Measurements from ENCODE around the gene PTTG1IP.

DNA sequence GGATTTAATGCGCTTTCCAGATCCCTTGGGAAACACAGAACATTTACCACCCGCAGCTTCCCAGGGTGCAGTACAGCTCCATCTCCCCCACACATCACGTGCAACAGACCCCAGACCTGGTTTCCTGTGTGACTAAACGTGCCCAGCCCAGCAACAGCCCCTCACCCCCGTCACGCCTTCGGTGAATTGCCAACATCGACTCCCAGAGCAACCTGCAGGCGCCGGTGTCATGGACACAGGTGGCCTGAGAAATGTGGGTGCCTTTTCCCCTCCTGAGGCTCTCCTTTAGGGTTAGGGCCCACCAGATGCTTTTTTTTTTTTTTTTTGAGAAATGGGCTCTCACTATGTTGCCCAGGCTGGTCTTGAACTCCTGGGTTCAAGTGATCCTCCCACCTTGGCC, 31.4 kb downstream of the PTTG1IP start:
- TF ChIP-seq, protein P1, sequence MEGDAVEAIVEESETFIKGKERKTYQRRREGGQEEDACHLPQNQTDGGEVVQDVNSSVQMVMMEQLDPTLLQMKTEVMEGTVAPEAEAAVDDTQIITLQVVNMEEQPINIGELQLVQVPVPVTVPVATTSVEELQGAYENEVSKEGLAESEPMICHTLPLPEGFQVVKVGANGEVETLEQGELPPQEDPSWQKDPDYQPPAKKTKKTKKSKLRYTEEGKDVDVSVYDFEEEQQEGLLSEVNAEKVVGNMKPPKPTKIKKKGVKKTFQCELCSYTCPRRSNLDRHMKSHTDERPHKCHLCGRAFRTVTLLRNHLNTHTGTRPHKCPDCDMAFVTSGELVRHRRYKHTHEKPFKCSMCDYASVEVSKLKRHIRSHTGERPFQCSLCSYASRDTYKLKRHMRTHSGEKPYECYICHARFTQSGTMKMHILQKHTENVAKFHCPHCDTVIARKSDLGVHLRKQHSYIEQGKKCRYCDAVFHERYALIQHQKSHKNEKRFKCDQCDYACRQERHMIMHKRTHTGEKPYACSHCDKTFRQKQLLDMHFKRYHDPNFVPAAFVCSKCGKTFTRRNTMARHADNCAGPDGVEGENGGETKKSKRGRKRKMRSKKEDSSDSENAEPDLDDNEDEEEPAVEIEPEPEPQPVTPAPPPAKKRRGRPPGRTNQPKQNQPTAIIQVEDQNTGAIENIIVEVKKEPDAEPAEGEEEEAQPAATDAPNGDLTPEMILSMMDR (tag by site-specific recombination; IDR thresholded peaks at IDR 0.05) = no peak
- TF ChIP-seq, protein P2, sequence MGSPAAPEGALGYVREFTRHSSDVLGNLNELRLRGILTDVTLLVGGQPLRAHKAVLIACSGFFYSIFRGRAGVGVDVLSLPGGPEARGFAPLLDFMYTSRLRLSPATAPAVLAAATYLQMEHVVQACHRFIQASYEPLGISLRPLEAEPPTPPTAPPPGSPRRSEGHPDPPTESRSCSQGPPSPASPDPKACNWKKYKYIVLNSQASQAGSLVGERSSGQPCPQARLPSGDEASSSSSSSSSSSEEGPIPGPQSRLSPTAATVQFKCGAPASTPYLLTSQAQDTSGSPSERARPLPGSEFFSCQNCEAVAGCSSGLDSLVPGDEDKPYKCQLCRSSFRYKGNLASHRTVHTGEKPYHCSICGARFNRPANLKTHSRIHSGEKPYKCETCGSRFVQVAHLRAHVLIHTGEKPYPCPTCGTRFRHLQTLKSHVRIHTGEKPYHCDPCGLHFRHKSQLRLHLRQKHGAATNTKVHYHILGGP (tag by site-specific recombination; IDR thresholded peaks at IDR 0.05) = no peak
- TF ChIP-seq ZNF114 (tag by site-specific recombination; IDR thresholded peaks at IDR 0.05) = no peak
- TF ChIP-seq, protein P3, sequence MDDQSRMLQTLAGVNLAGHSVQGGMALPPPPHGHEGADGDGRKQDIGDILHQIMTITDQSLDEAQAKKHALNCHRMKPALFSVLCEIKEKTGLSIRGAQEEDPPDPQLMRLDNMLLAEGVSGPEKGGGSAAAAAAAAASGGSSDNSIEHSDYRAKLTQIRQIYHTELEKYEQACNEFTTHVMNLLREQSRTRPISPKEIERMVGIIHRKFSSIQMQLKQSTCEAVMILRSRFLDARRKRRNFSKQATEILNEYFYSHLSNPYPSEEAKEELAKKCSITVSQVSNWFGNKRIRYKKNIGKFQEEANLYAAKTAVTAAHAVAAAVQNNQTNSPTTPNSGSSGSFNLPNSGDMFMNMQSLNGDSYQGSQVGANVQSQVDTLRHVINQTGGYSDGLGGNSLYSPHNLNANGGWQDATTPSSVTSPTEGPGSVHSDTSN (CRISPR knock-in tag; IDR thresholded peaks at IDR 0.05) = no peak
- no peak for TF ChIP-seq REPIN1 (tag by site-specific recombination; IDR thresholded peaks at IDR 0.05; ENCODE audit: low read depth)
- TF ChIP-seq ZNF221 (tag by site-specific recombination; IDR thresholded peaks at IDR 0.05; ENCODE audit: borderline replicate concordance) = no peak
- TF ChIP-seq, protein P4, sequence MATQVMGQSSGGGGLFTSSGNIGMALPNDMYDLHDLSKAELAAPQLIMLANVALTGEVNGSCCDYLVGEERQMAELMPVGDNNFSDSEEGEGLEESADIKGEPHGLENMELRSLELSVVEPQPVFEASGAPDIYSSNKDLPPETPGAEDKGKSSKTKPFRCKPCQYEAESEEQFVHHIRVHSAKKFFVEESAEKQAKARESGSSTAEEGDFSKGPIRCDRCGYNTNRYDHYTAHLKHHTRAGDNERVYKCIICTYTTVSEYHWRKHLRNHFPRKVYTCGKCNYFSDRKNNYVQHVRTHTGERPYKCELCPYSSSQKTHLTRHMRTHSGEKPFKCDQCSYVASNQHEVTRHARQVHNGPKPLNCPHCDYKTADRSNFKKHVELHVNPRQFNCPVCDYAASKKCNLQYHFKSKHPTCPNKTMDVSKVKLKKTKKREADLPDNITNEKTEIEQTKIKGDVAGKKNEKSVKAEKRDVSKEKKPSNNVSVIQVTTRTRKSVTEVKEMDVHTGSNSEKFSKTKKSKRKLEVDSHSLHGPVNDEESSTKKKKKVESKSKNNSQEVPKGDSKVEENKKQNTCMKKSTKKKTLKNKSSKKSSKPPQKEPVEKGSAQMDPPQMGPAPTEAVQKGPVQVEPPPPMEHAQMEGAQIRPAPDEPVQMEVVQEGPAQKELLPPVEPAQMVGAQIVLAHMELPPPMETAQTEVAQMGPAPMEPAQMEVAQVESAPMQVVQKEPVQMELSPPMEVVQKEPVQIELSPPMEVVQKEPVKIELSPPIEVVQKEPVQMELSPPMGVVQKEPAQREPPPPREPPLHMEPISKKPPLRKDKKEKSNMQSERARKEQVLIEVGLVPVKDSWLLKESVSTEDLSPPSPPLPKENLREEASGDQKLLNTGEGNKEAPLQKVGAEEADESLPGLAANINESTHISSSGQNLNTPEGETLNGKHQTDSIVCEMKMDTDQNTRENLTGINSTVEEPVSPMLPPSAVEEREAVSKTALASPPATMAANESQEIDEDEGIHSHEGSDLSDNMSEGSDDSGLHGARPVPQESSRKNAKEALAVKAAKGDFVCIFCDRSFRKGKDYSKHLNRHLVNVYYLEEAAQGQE (tag by site-specific recombination; IDR thresholded peaks at IDR 0.05) = no peak
- TF ChIP-seq ZBTB1 (tag by site-specific recombination; IDR thresholded peaks at IDR 0.05) = no peak
- TF ChIP-seq ZNF274 (IDR thresholded peaks at IDR 0.05; ENCODE audit: low read length) = no peak
- no peak for TF ChIP-seq ZNF274 (tag by site-specific recombination; IDR thresholded peaks at IDR 0.05; ENCODE audit: borderline replicate concordance)
- TF ChIP-seq ZBTB7A (tag by site-specific recombination; IDR thresholded peaks at IDR 0.05; ENCODE audit: low read depth) = no peak
- TF ChIP-seq SP2 (tag by site-specific recombination; IDR thresholded peaks at IDR 0.05) = no peak
- no peak for TF ChIP-seq MZF1 (tag by site-specific recombination; IDR thresholded peaks at IDR 0.05; ENCODE audit: borderline replicate concordance)
- no peak for TF ChIP-seq ZNF747 (tag by site-specific recombination; IDR thresholded peaks at IDR 0.05)
- no peak for TF ChIP-seq ZNF133 (tag by site-specific recombination; IDR thresholded peaks at IDR 0.05)

All from HEK293 (cell line).